Endometrium (tissue), 2 donors: Measurements from ENCODE around the gene CDRT15.
A peak's percentile ranks its signal among the peaks of the same experiment; 100 is the strongest.
"Not testable (repeated sequence)": the region's sequence is repeated elsewhere in the genome, so short reads cannot be mapped to it uniquely, and the experiment has no call there.

Experiments used
- FAIRE-seq: peaks from 2 replicates; lab custom pipeline; 2012; peaks lifted over from hg19 to GRCh38; lab: Jason Lieb, UNC
- donor health status: control.
- donor health status: control.

The CDRT15 gene

GRCh38 chr17:14236762-14237161, at the start of gene CDRT15:
CDRT15 (minus strand) TSS chr17:14236862; CDS start chr17:14236833, 29 bp downstream.
- not testable (repeated sequence) for FAIRE-seq

GRCh38 chr17:14282726-14283125, 46.1 kb upstream of the CDRT15 start:
- FAIRE-seq: no peak

DNA sequence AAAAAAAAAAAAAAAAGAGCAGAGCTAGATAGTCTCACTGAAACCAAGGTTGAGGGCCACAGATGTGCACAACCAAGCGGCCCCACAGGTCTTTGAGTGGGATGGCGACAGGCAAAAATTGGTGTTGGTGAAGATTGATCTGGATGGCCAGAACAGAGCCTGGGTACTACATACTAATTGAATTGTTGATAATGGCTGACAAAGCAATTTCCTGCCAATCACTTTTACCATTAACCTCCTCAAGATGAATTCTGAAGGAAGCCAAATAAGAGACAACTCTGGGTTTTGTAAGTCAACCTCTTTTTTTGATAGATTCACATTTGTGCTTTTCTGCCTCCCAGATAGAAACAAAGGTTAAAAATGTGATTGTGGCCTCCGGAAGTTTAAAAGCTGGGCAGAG, 44.9 kb upstream of the CDRT15 start:
- FAIRE-seq: no peak

DNA sequence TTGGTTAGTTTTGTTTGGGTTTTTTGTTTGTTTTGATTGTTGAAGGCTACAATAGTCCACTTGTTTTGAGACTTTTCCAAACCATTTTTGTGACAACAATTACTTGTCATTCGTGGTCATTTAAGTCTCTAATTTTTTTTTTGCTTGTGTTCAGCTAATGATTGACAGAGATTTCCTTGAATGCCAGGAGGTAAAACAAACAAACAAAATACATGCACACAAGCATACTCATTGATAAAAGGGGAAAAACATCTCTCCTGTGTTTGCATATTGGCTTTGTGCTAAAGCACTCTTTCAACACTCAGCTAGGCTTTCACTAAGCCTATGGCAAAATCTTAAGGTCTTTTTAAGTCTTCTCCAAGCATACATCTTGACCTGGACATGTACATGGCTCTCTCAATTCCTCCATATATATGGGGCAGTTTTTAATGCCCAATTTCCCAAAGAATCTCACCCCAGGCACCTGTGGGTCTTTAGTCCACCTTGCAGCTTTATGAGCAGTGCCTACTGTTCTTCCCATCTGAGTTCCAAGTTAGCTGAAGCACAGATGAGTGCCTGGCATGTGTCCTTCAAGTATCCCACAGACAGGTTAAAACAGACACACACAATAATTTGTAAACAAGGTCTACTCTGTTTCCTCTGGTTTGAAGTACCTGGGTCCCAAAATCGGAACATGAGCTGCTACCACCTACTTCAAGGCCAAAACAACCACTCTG, 40.0 kb upstream of the CDRT15 start:
- no peak for FAIRE-seq

GRCh38 chr17:14270508-14270907, 33.8 kb upstream of the CDRT15 start:
- FAIRE-seq: no peak

- no peak for FAIRE-seq
These were observed 32.8 kb upstream of the CDRT15 start for GRCh38 chr17:14269473-14269872.

DNA sequence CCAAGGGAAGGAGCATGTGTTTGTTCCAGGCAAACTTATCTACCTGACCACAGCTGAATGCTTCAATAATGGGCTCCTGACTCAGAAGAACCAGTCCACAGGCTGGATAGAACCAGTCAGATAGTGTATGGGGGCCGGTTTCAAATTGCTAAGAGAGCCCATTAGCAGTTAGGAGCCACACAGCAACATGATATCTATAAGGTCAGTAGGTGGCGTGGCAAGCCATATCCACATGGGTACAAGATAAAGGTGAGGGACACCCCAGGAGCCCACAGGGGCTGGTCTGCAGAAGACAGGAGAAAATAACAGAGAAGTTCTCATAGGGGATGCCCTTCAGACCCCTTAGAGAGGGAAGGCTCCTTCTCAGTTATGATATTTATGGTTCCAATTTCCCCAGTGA, 31.6 kb upstream of the CDRT15 start:
- FAIRE-seq: no peak

DNA sequence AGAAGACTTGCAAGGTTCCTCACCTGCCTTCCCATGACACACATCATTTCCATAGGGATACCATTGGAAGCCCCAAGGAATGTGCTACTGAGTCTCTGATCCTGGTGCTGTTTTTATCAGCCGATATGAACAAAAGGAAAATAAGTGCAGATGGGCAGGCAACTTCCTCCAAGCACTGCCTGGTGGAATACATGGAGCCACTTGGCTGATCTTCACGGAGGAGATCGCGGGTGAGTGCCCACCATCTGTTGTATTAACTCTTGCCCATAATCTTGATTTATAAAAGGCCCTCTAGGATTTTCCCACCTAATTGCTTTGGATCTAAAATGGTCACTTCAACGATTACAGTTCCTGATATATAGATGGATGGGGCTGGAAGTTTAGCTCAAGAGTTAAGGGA, 24.7 kb upstream of the CDRT15 start:
- FAIRE-seq: no peak

DNA sequence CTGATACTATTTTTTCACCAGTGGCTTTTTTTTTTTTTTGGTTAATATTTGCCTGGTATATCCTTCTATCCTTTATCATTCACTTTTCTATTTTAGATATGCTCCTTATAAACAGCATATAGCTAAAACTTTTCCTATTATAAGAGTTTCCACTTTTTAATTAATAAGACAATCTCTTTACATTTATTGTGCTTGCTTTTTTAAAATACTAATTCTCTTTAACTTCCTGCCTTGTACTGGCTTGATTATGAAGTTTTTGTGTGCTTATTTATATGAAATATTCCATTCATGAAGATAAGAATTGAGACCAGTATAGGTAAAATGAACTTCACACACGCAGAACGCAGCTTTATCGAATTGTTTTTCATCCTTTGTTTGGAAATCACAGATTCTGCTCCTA, 9.0 kb upstream of the CDRT15 start:
- no peak for FAIRE-seq

- FAIRE-seq: no peak
These were observed 8.3 kb upstream of the CDRT15 start for GRCh38 chr17:14245002-14245401.

- FAIRE-seq: not testable (repeated sequence)
These were observed 2.6 kb upstream of the CDRT15 start for GRCh38 chr17:14239271-14239670.

DNA sequence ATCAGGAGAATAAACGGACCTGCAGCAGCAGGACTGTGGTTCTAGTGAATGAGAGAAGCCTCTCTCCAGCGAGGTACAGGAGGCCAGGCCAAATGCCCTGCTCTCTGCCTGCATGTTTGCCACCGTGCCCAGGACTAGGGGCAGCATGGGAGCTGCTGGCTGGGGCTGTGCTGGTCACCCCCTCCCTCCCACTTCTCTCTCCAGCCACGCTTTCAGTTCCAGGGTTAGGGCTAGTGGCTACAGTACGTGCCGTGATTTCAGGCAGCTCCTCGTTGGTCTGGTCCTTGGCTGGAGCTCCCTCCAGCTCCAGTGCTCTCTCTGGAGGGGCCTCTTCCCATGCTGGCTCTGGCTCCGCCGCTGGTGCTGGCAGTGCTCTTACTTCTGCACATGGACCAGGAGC, 630 bp downstream of the CDRT15 start:
- not testable (repeated sequence) for FAIRE-seq

GRCh38 chr17:14235047-14235446, 1.6 kb downstream of the CDRT15 start:
- not testable (repeated sequence) for FAIRE-seq

- FAIRE-seq: not testable (repeated sequence)
These were observed 5.5 kb downstream of the CDRT15 start for GRCh38 chr17:14231187-14231586.

DNA sequence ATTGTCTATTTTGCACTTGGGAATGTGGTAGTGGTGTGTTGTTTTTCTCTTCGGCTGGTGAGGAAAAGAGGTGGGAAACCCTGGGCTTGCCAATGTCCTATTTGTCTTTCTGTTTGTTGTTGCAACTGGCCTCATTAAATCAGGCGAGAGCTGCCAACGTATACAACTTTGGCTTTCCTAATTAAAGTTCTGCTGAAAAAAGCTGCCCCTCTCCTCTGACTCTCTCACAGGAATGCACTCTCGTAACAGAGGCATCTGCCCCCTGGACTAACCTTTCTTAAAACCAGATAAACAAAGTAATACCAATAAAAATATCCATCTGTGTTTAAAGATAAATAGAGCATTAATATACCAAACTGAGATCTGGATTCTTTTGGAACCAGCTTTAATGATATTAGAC, 7.8 kb downstream of the CDRT15 start:
- peak; percentile 80 for FAIRE-seq

DNA sequence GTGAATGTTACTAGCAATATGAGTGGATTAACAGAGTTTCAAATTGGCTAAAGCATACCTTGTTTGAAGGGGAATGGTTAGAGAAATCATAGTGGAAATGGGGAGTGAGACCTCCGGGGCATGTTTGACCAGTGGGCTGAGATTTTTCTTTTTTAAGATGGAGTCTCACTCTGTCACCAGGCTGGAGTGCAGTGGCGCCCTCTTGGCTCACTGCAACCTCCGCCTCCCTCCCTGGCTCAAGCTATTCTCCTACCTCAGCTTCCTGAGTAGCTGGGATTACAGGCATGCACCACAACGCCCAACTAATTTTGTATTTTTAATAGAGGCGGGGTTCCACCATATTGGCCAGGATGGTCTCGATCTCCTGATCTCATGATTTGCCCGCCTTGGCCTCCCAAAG, 9.6 kb downstream of the CDRT15 start:
- FAIRE-seq: no peak

- FAIRE-seq: no peak
These were observed 11.2 kb downstream of the CDRT15 start for GRCh38 chr17:14225254-14225980.

- FAIRE-seq: no peak
These were observed 14.1 kb downstream of the CDRT15 start for GRCh38 chr17:14222611-14223010.

- no peak for FAIRE-seq
These were observed 22.4 kb downstream of the CDRT15 start for GRCh38 chr17:14214271-14214670.

DNA sequence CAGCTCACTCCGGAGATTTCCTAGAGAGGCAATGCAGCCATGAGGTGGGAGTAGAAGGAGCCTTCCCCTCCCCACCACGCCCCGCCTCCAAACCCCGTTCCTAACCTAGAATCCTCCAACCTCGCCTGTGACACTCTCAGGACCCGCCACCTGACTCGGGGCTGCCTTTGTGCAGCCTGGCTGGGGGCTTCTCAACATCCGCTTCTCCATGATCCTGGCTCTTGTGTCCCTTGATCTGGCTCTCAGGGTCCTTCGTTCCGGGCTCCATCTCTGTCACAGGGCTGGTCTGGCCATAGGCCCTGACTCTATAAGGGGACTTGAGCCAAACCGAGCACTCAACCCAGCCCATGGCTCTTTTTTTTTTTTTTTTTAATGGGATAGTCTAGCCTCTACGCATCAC, 24.3 kb downstream of the CDRT15 start:
- FAIRE-seq: no peak

GRCh38 chr17:14211801-14212200, 24.9 kb downstream of the CDRT15 start:
- no peak for FAIRE-seq

DNA sequence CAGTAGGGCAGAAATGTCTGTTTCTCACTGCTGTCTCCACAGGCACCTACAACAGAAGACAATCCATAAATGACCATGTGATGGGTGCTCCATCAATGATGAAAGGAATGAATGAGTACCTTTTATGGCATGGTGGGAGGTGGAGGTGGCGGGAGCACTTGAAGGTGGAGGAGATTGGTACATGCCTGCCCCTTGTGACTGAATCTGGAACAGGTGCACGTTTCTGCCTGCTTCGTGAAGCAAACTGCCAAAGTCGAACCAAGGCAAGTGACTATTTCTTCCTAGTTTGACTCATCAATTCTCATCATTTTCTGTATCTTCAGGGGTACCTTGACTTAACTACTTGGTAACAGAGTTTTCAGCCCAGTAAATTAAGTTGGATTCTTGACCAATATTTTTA, 25.4 kb downstream of the CDRT15 start:
- no peak for FAIRE-seq

DNA sequence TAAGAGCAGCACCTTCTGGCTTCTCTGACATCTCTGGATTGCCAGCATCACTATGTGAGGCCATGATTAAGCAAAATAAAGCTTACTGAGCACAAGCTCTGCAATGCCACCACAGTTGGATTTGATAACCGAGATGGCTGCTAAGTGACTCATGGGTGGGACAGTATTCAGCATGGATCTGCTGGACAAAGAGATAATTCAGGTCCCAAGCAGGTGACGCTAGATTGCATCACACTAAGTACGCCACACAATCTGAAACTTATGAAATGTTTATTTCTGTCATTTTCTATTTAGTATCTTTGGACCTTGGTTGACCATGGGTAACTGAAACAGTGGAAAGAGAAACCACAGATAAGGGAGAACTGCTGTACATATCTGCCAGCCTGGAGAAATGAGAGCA, 27.4 kb downstream of the CDRT15 start:
- no peak for FAIRE-seq

- FAIRE-seq: no peak
These were observed 28.9 kb downstream of the CDRT15 start for GRCh38 chr17:14207791-14208190.
